Amygdala (tissue), 56 donors: ENCODE measurements around the gene TRIM45.

ENCODE experiments used
- DNase-seq, 56 donors: peaks; one replicate each; lab custom pipeline; 2025; lab: John Stamatoyannopoulos, UW

TRIM45 gene

DNA sequence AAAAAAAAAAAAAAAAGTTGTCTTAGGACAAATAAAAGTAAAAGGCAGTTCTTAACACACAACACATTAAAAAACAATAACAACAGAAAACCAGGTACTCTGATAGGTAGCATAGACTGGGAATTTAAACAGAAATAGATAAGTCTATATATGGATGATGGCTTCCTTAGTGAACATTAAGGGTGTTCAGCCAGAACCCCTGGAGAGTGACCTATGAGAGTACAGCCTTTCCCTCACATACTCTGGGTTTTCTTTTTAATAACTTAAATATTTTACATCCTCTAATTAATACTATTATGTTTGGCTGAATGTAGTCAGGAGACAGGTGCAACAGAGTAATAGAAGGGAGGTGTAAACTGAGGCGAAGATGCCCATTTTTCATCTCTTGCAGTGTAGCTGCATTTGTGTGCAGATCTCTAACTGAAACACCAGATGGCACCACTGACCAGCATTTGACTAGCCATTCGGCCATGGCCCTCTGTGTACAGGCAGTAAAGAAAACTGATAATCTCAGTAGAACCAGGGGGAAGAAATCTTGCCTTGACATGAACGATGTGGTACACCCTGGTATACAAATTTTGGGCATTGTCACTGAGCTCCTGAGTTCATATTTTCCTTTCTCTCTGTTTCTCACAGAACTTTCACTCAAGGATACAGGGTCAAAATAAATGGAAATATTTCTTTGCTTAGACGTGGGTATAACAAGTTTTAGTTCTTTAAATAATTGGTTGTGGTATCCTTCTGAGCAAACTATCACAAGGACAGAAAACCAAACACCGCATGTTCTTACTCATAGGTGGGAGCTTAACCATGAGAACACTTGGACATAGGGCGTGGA, 53.8 kb downstream of the TRIM45 start:
- DNase-seq = peak in 44 of 56 donors; percentile 6 to 75 (median 28)

DNA sequence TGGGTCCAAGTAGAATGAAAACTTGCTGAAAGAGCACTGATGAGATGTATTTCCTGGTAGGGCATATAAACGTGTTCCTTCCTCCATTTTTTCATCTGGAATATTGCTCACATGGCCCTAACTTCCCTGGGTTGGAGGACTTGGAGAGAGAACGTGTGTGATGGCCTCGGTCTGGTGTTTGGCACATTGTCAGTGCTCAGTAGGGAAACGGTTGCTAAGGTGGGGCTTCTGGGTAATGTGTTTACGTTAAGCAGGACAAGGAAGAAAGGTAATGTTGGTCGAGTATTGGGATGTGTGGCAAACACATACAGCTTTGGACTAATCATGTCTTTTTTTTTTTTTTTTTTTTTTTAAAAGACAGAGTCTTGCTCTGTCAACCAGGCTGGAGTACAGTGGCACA, 55.2 kb downstream of the TRIM45 start:
- no peak for DNase-seq

DNA sequence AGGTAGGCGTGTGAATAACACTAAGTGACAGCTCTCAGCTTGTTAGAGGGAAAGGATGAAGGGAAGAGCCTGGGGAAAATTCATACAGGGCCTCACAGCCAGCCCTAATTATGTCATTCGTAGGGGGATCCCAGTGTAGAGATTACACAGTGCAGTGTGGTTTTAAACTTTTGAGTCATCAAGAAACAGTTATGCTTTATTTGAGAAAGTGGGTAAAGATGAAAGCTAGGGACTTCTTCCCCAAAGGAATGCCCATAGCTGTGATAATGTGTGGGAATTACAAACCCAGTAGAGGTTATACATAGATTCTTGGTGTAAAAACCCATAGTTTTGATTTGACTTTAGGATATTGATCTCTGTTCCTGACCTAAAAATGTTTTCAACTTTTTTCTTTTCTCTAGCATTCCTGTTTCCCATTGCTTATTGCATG, 59.5 kb downstream of the TRIM45 start:
- DNase-seq = no peak
